ENCODE results near the gene CYP2C9.
"Not testable (repeated sequence)": the region's sequence is repeated elsewhere in the genome, so short reads cannot be mapped to it uniquely, and the experiment has no call there.

Gene CYP2C9

GRCh38 chr10:94902080-94902479 is 36.4 kb upstream of the CYP2C9 start:
- no peak overlapping the region for H3K4me3 ChIP-seq (ENCODE audit: insufficient read depth in 1 of 2, low read depth in 1 of 2, low read length in 2 of 2)
- H4K8ac ChIP-seq (ENCODE audit: low read length), result no peak overlapping the region
- no peak overlapping the region for H3K18ac ChIP-seq (ENCODE audit: low read depth in 1 of 2, low read length in 2 of 2)
- H2BK15ac ChIP-seq (ENCODE audit: low read depth, poor library complexity, severe bottlenecking), result no peak overlapping the region
- H3K36me3 ChIP-seq (ENCODE audit: control insufficient read depth in 1 of 2, insufficient read depth in 2 of 2, low read depth in 1 of 2, low read length in 2 of 2), result no peaks in the 10 kb centered on the region
- no peak overlapping the region for H2BK120ac ChIP-seq (ENCODE audit: low read depth, low read length)
- H3K79me1 ChIP-seq (replicated peaks; ENCODE audit: low read length, poor library complexity, severe bottlenecking), result no peaks in the 10 kb centered on the region
- H3K27ac ChIP-seq (ENCODE audit: low read length, poor library complexity, severe bottlenecking), result no peak overlapping the region
- H3K4me2 ChIP-seq (ENCODE audit: low read length, poor library complexity, severe bottlenecking), result no peak overlapping the region
- no peak overlapping the region for H2AFZ ChIP-seq (ENCODE audit: low read depth, low read length)
- 78% methylated on average over 1 of the region's 1 CpG for WGBS
- no peak for DNase-seq
- H2BK12ac ChIP-seq (ENCODE audit: low read length in 2 of 2), result no peak overlapping the region
- H3K23ac ChIP-seq (ENCODE audit: low read length in 2 of 2), result no peak overlapping the region
- peaks cover 11% of the 10 kb centered on the region for H3K9me3 ChIP-seq (ENCODE audit: control insufficient read depth, low read length)
- H4K91ac ChIP-seq (ENCODE audit: low read length), result no peak overlapping the region
- H2AK5ac ChIP-seq (ENCODE audit: low read length, severe bottlenecking), result no peak overlapping the region
- H3K9ac ChIP-seq (ENCODE audit: low read length), result no peak overlapping the region
- no peaks in the 10 kb centered on the region for H3K27me3 ChIP-seq (ENCODE audit: control insufficient read depth in 1 of 2, insufficient read depth in 1 of 2, low read length in 2 of 2)
- H3K4me1 ChIP-seq (ENCODE audit: control insufficient read depth, insufficient read depth, low read depth, low read length), result no peaks in the 10 kb centered on the region
- no peak overlapping the region for H2BK5ac ChIP-seq (ENCODE audit: low read depth, low read length, poor library complexity, severe bottlenecking)
- no peak overlapping the region for H3K4ac ChIP-seq (ENCODE audit: low read depth in 1 of 2, low read length in 2 of 2)
- no peak overlapping the region for H3K14ac ChIP-seq (ENCODE audit: low read length in 2 of 2)

- Histone ChIP-seq H2AFZ (ENCODE audit: low read depth, low read length) (no peak overlapping the region), H3K18ac (ENCODE audit: low read depth in 1 of 2, low read length in 2 of 2) (no peak overlapping the region), H2AK5ac (ENCODE audit: low read length, severe bottlenecking) (no peak overlapping the region), H3K4me1 (ENCODE audit: control insufficient read depth, insufficient read depth, low read depth, low read length) (no peaks in the 10 kb centered on the region), H3K79me1 (replicated peaks; ENCODE audit: low read length, poor library complexity, severe bottlenecking) (no peaks in the 10 kb centered on the region), H3K14ac (ENCODE audit: low read length in 2 of 2) (no peak overlapping the region), H3K27me3 (ENCODE audit: control insufficient read depth in 1 of 2, insufficient read depth in 1 of 2, low read length in 2 of 2) (no peaks in the 10 kb centered on the region), H3K36me3 (ENCODE audit: control insufficient read depth in 1 of 2, insufficient read depth in 2 of 2, low read depth in 1 of 2, low read length in 2 of 2) (no peaks in the 10 kb centered on the region), H4K91ac (ENCODE audit: low read length) (no peak overlapping the region), H2BK15ac (ENCODE audit: low read depth, poor library complexity, severe bottlenecking) (no peak overlapping the region), H4K8ac (ENCODE audit: low read length) (no peak overlapping the region), H3K9ac (ENCODE audit: low read length) (no peak overlapping the region), H3K4me3 (ENCODE audit: insufficient read depth in 1 of 2, low read depth in 1 of 2, low read length in 2 of 2) (no peak overlapping the region), H3K23ac (ENCODE audit: low read length in 2 of 2) (no peak overlapping the region), H3K4me2 (ENCODE audit: low read length, poor library complexity, severe bottlenecking) (no peak overlapping the region), H3K4ac (ENCODE audit: low read depth in 1 of 2, low read length in 2 of 2) (no peak overlapping the region), H2BK120ac (ENCODE audit: low read depth, low read length) (no peak overlapping the region), H3K27ac (ENCODE audit: low read length, poor library complexity, severe bottlenecking) (no peak overlapping the region), H2BK12ac (ENCODE audit: low read length in 2 of 2) (no peak overlapping the region), H2BK5ac (ENCODE audit: low read depth, low read length, poor library complexity, severe bottlenecking) (no peak overlapping the region), H3K9me3 (ENCODE audit: control insufficient read depth, low read length) (peaks cover 13% of the 10 kb centered on the region)
- no peak for DNase-seq
- whole genome bisulfite sequencing, result no CpG with 5 or more reads among the region's 1 CpG
These were observed 35.9 kb upstream of the CYP2C9 start for GRCh38 chr10:94902570-94902969.

- H3K27me3 ChIP-seq (ENCODE audit: control insufficient read depth in 1 of 2, insufficient read depth in 1 of 2, low read length in 2 of 2); H4K8ac ChIP-seq (ENCODE audit: low read length); H2BK120ac ChIP-seq (ENCODE audit: low read depth, low read length); H3K4me2 ChIP-seq (ENCODE audit: low read length, poor library complexity, severe bottlenecking); H3K23ac ChIP-seq (ENCODE audit: low read length in 2 of 2); H3K4me3 ChIP-seq (ENCODE audit: insufficient read depth in 1 of 2, low read depth in 1 of 2, low read length in 2 of 2); H3K79me1 ChIP-seq (replicated peaks; ENCODE audit: low read length, poor library complexity, severe bottlenecking); H3K9ac ChIP-seq (ENCODE audit: low read length); H2BK12ac ChIP-seq (ENCODE audit: low read length in 2 of 2); H2BK15ac ChIP-seq (ENCODE audit: low read depth, poor library complexity, severe bottlenecking); H4K91ac ChIP-seq (ENCODE audit: low read length); H3K18ac ChIP-seq (ENCODE audit: low read depth in 1 of 2, low read length in 2 of 2); H3K4me1 ChIP-seq (ENCODE audit: control insufficient read depth, insufficient read depth, low read depth, low read length); H3K4ac ChIP-seq (ENCODE audit: low read depth in 1 of 2, low read length in 2 of 2); H2AK5ac ChIP-seq (ENCODE audit: low read length, severe bottlenecking); H3K27ac ChIP-seq (ENCODE audit: low read length, poor library complexity, severe bottlenecking); H3K14ac ChIP-seq (ENCODE audit: low read length in 2 of 2); H2BK5ac ChIP-seq (ENCODE audit: low read depth, low read length, poor library complexity, severe bottlenecking); H2AFZ ChIP-seq (ENCODE audit: low read depth, low read length); H3K36me3 ChIP-seq (ENCODE audit: control insufficient read depth in 1 of 2, insufficient read depth in 2 of 2, low read depth in 1 of 2, low read length in 2 of 2); DNase-seq: not testable (repeated sequence)
- H3K9me3 ChIP-seq (ENCODE audit: control insufficient read depth, low read length), result peaks cover 19% of the 10 kb centered on the region
- no CpG with 5 or more reads among the region's 1 CpG for WGBS
These were observed 33.8 kb upstream of the CYP2C9 start for GRCh38 chr10:94904506-94905148.

- no peak overlapping the region for H2AK5ac ChIP-seq (ENCODE audit: low read length, severe bottlenecking)
- H4K91ac ChIP-seq (ENCODE audit: low read length), result no peak overlapping the region
- H3K4me3 ChIP-seq (ENCODE audit: insufficient read depth in 1 of 2, low read depth in 1 of 2, low read length in 2 of 2), result no peak overlapping the region
- H3K9ac ChIP-seq (ENCODE audit: low read length), result no peak overlapping the region
- H2BK120ac ChIP-seq (ENCODE audit: low read depth, low read length), result no peak overlapping the region
- no peak overlapping the region for H3K14ac ChIP-seq (ENCODE audit: low read length in 2 of 2)
- no peaks in the 10 kb centered on the region for H3K36me3 ChIP-seq (ENCODE audit: control insufficient read depth in 1 of 2, insufficient read depth in 2 of 2, low read depth in 1 of 2, low read length in 2 of 2)
- H3K4me1 ChIP-seq (ENCODE audit: control insufficient read depth, insufficient read depth, low read depth, low read length), result no peaks in the 10 kb centered on the region
- no peak overlapping the region for H2BK15ac ChIP-seq (ENCODE audit: low read depth, poor library complexity, severe bottlenecking)
- H2BK5ac ChIP-seq (ENCODE audit: low read depth, low read length, poor library complexity, severe bottlenecking), result no peak overlapping the region
- H3K27me3 ChIP-seq (ENCODE audit: control insufficient read depth in 1 of 2, insufficient read depth in 1 of 2, low read length in 2 of 2), result no peaks in the 10 kb centered on the region
- H3K23ac ChIP-seq (ENCODE audit: low read length in 2 of 2), result no peak overlapping the region
- no peak overlapping the region for H3K27ac ChIP-seq (ENCODE audit: low read length, poor library complexity, severe bottlenecking)
- H2AFZ ChIP-seq (ENCODE audit: low read depth, low read length), result no peak overlapping the region
- no peak overlapping the region for H3K18ac ChIP-seq (ENCODE audit: low read depth in 1 of 2, low read length in 2 of 2)
- no peak overlapping the region for H3K4ac ChIP-seq (ENCODE audit: low read depth in 1 of 2, low read length in 2 of 2)
- peaks cover 27% of the 10 kb centered on the region for H3K9me3 ChIP-seq (ENCODE audit: control insufficient read depth, low read length)
- no peak for DNase-seq
- no peak overlapping the region for H4K8ac ChIP-seq (ENCODE audit: low read length)
- no peaks in the 10 kb centered on the region for H3K79me1 ChIP-seq (replicated peaks; ENCODE audit: low read length, poor library complexity, severe bottlenecking)
- no peak overlapping the region for H3K4me2 ChIP-seq (ENCODE audit: low read length, poor library complexity, severe bottlenecking)
- H2BK12ac ChIP-seq (ENCODE audit: low read length in 2 of 2), result no peak overlapping the region
These were observed 22.0 kb upstream of the CYP2C9 start for GRCh38 chr10:94916423-94916822.

Data from mesenchymal stem cell (in vitro differentiated cells and primary cell).